A549 (cell line): ENCODE results near the gene C3orf85. TPM values are rescaled to one million over a fixed set of nuclear protein-coding genes. Genes with fewer than 3 reads are reported as not detected.
A peak's percentile ranks its signal among the peaks of the same experiment; 100 is the strongest.

Experiments
- ATAC-seq, 2 experiments: fragments of 200-7000 bp in 1 of 2; fragments of >200 bp in 1 of 2; cut with Nextera tagmentation in 1 of 2; cut with Tn5 transposase in 1 of 2; 3 replicates each; pipeline versions ENCODE4 v1.8.0 to v1.9.1; 2018 to 2020; ENCODE audit warnings: mild to moderate bottlenecking in 1 of 2, moderate library complexity in 1 of 2
- CTCF ChIA-PET: fragments of 300-600 bp; sonication (Branson Sonifier 250); formaldehyde crosslinking; extraction: SDS; loops from one replicate; lab custom pipeline; 2021; ENCODE audit warnings: antibody characterized with exemption, inconsistent platforms; lab: Yijun Ruan, JAX
- POLR2A ChIA-PET: fragments of 350-600 bp; formaldehyde crosslinking; extraction: SDS; loops from one replicate; lab custom pipeline; 2021; ENCODE audit warnings: antibody characterized with exemption, inconsistent platforms; lab: Yijun Ruan, JAX
- DNase-seq, 2 experiments: peaks; one replicate each; pipeline versions ENCODE4 v3.0.0 to v3.0.0-alpha.2; 2011 to 2016; ENCODE audit warnings: low read depth in 1 of 2, low spot score in 1 of 2
- FAIRE-seq: peaks from 2 replicates; lab custom pipeline; 2011; peaks lifted over from hg19 to GRCh38; lab: Jason Lieb, UNC
- H3K27ac ChIP-seq, 2 experiments: fragments of >200 bp; sonication (Bioruptor Twin); formaldehyde crosslinking; 3 replicates each; pipeline ENCODE4 v1.5.1; 2016 to 2017
- H3K4me1 ChIP-seq: fragments of >200 bp; sonication (Bioruptor Twin); formaldehyde crosslinking; 3 replicates; pipeline ENCODE4 v1.6.1; 2016
- H3K4me2 ChIP-seq: fragments of >200 bp; sonication (Bioruptor Twin); formaldehyde crosslinking; 3 replicates; pipeline ENCODE4 v1.6.1; 2016
- H3K4me3 ChIP-seq: fragments of >200 bp; sonication (Bioruptor Twin); formaldehyde crosslinking; 3 replicates; pipeline ENCODE4 v1.5.1; 2016
- H3K9me3 ChIP-seq: fragments of >200 bp; sonication (Bioruptor Twin); formaldehyde crosslinking; 3 replicates; pipeline ENCODE4 v1.6.1; 2016
- CHD2 ChIP-seq: fragments of 150-350 bp; IDR thresholded peaks from 2 replicates; pipeline ENCODE4 v1.6.1; 2014; ENCODE audit warnings: low read length; ENCODE audit not compliant: partially characterized antibody
- CHD4 ChIP-seq: fragments of 200-600 bp; sonication (generic); IDR thresholded peaks from 2 replicates; pipeline ENCODE4 v1.6.1; 2016; ENCODE audit warnings: antibody characterized with exemption, mild to moderate bottlenecking, borderline replicate concordance
- EHF ChIP-seq: fragments of 250-450 bp; sonication (Bioruptor Pico); IDR thresholded peaks from 2 replicates; pipeline ENCODE4 v1.5.0; 2020; ENCODE audit warnings: mild to moderate bottlenecking
- EP300 ChIP-seq, 2 experiments: fragments of >200 bp; sonication (Bioruptor Twin); formaldehyde crosslinking; IDR thresholded peaks; 2 replicates in 1 of 2; 3 replicates in 1 of 2; pipeline ENCODE4 v1.6.1; 2016 to 2017
- ESRRA ChIP-seq: fragments of 150-350 bp; IDR thresholded peaks from 2 replicates; pipeline ENCODE4 v1.6.1; 2014; ENCODE audit warnings: mild to moderate bottlenecking, low read length, borderline replicate concordance
- FOSL2 ChIP-seq, 2 experiments: fragments of 450-650 bp in 1 of 2; fragments of >200 bp in 1 of 2; sonication (Bioruptor Twin) in 1 of 2; formaldehyde crosslinking; IDR thresholded peaks; 2 replicates each; pipeline versions ENCODE4 v1.5.0 to v1.6.1; 2016 to 2020; ENCODE audit warnings: mild to moderate bottlenecking in 1 of 2, moderate library complexity in 1 of 2
- FOXS1 ChIP-seq: fragments of 250-450 bp; sonication (Bioruptor Pico); IDR thresholded peaks from 2 replicates; pipeline ENCODE4 v1.5.0; 2020; ENCODE audit warnings: mild to moderate bottlenecking, moderate library complexity
- GATA3 ChIP-seq: IDR thresholded peaks from 2 replicates; pipeline ENCODE4 v1.6.1; 2012; ENCODE audit warnings: borderline replicate concordance
- HEYL ChIP-seq: fragments of 250-450 bp; sonication (Bioruptor Pico); IDR thresholded peaks from 2 replicates; pipeline ENCODE4 v1.8.0; 2021; ENCODE audit warnings: mild to moderate bottlenecking, moderate library complexity
- HOXB13 ChIP-seq: fragments of 250-450 bp; sonication (Bioruptor Pico); IDR thresholded peaks from 2 replicates; pipeline ENCODE4 v1.5.0; 2020; ENCODE audit warnings: low read depth, mild to moderate bottlenecking, moderate library complexity
- JUNB ChIP-seq: fragments of >200 bp; sonication (Bioruptor Twin); formaldehyde crosslinking; IDR thresholded peaks from 2 replicates; pipeline ENCODE4 v1.6.1; 2016
- KDM5A ChIP-seq: fragments of 200-600 bp; sonication (generic); IDR thresholded peaks from 2 replicates; pipeline ENCODE4 v1.6.1; 2016; ENCODE audit warnings: antibody characterized with exemption, mild to moderate bottlenecking
- NFE2L2 ChIP-seq: fragments of 150-350 bp; conservative IDR thresholded peaks from 2 replicates; pipeline ENCODE4 v1.6.1; 2014; ENCODE audit warnings: low read length
- POLR2AphosphoS2 ChIP-seq: conservative IDR thresholded peaks from 2 replicates; pipeline ENCODE4 v1.6.1; 2012; ENCODE audit warnings: low read length, improper control_type of control experiment, inconsistent platforms
- RAD21 ChIP-seq, 2 experiments: fragments of >200 bp in 1 of 2; sonication (Bioruptor Twin) in 1 of 2; formaldehyde crosslinking in 1 of 2; IDR thresholded peaks in 1 of 2; conservative IDR thresholded peaks in 1 of 2; 2 replicates in 1 of 2; 3 replicates in 1 of 2; pipeline ENCODE4 v1.6.1; 2012 to 2018; ENCODE audit warnings: inconsistent platforms in 1 of 2
- RCOR1 ChIP-seq: fragments of 150-350 bp; IDR thresholded peaks from 2 replicates; pipeline ENCODE4 v1.6.1; 2014; ENCODE audit warnings: antibody characterized with exemption, low read length, low read depth
- RFX5 ChIP-seq: fragments of 450-650 bp; IDR thresholded peaks from 2 replicates; pipeline ENCODE4 v1.7.1; 2014; ENCODE audit warnings: antibody characterized with exemption, mild to moderate bottlenecking, moderate library complexity
- RNF2 ChIP-seq: fragments of 200-600 bp; sonication (generic); IDR thresholded peaks from 2 replicates; pipeline ENCODE4 v1.6.1; 2016; ENCODE audit warnings: low read depth, mild to moderate bottlenecking, antibody characterized with exemption, moderate library complexity, borderline replicate concordance
- SREBF2 ChIP-seq: fragments of 450-650 bp; IDR thresholded peaks from 2 replicates; pipeline ENCODE4 v1.6.1; 2014; ENCODE audit warnings: mild to moderate bottlenecking, moderate library complexity
- ZSCAN20 ChIP-seq: fragments of 250-450 bp; sonication (Bioruptor Pico); IDR thresholded peaks from 2 replicates; pipeline ENCODE4 v1.8.0; 2022; ENCODE audit warnings: mild to moderate bottlenecking, moderate library complexity
- WGBS: methylation state at CpG from one replicate; pipeline ENCODE4 v1.1.6; 2017; ENCODE audit errors: missing lambda C conversion rate; 5-methylcytosine and 5-hydroxymethylcytosine counted together
- polyA plus RNA-seq, 4 experiments: library from polyadenylated mRNA; depleted of rRNA in 3 of 4; stranded (reverse); fragments of >200 nt; fragmentation: RNase III in 1 of 4; extraction: RNeasy Plus Mini Kit Qiagen cat#74134 plus additional on column Dnase treatment in 1 of 4; gene quantifications; 2 replicates in 3 of 4; 3 replicates in 1 of 4; pipeline ENCODE4 v1.2.3, GENCODE V29; 2011 to 2017
- TF ChIP-seq, protein P1 (sequence below): fragments of >200 bp; sonication (Bioruptor Twin); formaldehyde crosslinking; IDR thresholded peaks from 3 replicates; pipeline ENCODE4 v1.6.1; 2016
- TF ChIP-seq, protein P2 (sequence below): IDR thresholded peaks from 2 replicates; pipeline ENCODE4 v1.6.1; 2012
- TF ChIP-seq, protein P3 (sequence below): fragments of >200 bp; sonication (Bioruptor Twin); formaldehyde crosslinking; IDR thresholded peaks from 3 replicates; pipeline ENCODE4 v1.5.1; 2016
- TF ChIP-seq, protein P4 (sequence below): fragments of 250-450 bp; sonication (Bioruptor Pico); IDR thresholded peaks from 2 replicates; pipeline ENCODE4 v1.5.0; 2020; ENCODE audit warnings: low read depth, mild to moderate bottlenecking, moderate library complexity
- TF ChIP-seq, protein P5 (sequence below): fragments of 150-350 bp; IDR thresholded peaks from 2 replicates; pipeline ENCODE4 v1.6.1; 2014; ENCODE audit warnings: low read depth, mild to moderate bottlenecking, low read length

The C3orf85 gene
- polyA plus RNA-seq, 2 of the 4 experiments (the other 2 are of a cell fraction), result not detected

DNA sequence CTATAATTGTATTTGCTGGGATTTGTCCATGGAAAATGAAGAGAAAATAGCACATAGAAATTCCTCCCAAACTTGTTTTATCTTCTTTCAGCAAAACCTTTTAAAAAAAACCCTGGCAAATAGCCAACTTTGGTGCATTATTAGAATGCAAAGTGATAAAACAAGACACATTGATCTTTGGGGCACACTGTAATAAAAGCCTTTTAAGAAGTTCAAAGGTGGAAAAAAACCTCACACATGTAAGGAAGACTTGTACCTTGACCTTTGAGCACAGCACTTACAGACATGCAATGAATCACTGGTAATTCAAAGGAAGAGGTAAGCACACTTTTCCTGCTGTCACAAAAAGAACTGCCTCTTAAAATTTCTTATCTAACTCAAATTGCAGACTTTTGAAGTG lies 10.6 kb upstream of the C3orf85 start:
- FAIRE-seq (no peak), DNase-seq (peak in 1 of 2 experiments; percentile 9), ATAC-seq (no peak)
- TF ChIP-seq, protein P1, sequence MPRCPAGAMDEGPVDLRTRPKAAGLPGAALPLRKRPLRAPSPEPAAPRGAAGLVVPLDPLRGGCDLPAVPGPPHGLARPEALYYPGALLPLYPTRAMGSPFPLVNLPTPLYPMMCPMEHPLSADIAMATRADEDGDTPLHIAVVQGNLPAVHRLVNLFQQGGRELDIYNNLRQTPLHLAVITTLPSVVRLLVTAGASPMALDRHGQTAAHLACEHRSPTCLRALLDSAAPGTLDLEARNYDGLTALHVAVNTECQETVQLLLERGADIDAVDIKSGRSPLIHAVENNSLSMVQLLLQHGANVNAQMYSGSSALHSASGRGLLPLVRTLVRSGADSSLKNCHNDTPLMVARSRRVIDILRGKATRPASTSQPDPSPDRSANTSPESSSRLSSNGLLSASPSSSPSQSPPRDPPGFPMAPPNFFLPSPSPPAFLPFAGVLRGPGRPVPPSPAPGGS, result no peak
- TF ChIP-seq, protein P2, sequence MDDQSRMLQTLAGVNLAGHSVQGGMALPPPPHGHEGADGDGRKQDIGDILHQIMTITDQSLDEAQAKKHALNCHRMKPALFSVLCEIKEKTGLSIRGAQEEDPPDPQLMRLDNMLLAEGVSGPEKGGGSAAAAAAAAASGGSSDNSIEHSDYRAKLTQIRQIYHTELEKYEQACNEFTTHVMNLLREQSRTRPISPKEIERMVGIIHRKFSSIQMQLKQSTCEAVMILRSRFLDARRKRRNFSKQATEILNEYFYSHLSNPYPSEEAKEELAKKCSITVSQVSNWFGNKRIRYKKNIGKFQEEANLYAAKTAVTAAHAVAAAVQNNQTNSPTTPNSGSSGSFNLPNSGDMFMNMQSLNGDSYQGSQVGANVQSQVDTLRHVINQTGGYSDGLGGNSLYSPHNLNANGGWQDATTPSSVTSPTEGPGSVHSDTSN, result no peak
- no peak for TF ChIP-seq EP300 (IDR thresholded peaks at IDR 0.05)
- no peak for TF ChIP-seq JUNB
- TF ChIP-seq RNF2, result no peak
- no peak for TF ChIP-seq EHF (CRISPR knock-in tag)
- TF ChIP-seq FOSL2 (IDR thresholded peaks at IDR 0.05), result no peak
- no peak for TF ChIP-seq FOSL2 (CRISPR knock-in tag; IDR thresholded peaks at IDR 0.05)
- TF ChIP-seq KDM5A, result no peak
- no peak for TF ChIP-seq ESRRA
- no peak for TF ChIP-seq RFX5
- TF ChIP-seq SREBF2, result no peak
- TF ChIP-seq, protein P3, sequence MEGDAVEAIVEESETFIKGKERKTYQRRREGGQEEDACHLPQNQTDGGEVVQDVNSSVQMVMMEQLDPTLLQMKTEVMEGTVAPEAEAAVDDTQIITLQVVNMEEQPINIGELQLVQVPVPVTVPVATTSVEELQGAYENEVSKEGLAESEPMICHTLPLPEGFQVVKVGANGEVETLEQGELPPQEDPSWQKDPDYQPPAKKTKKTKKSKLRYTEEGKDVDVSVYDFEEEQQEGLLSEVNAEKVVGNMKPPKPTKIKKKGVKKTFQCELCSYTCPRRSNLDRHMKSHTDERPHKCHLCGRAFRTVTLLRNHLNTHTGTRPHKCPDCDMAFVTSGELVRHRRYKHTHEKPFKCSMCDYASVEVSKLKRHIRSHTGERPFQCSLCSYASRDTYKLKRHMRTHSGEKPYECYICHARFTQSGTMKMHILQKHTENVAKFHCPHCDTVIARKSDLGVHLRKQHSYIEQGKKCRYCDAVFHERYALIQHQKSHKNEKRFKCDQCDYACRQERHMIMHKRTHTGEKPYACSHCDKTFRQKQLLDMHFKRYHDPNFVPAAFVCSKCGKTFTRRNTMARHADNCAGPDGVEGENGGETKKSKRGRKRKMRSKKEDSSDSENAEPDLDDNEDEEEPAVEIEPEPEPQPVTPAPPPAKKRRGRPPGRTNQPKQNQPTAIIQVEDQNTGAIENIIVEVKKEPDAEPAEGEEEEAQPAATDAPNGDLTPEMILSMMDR, result no peak
- Histone ChIP-seq H3K4me1 (peaks cover 9% of the 10 kb centered on the region; the same call in 2 of the 3 replicates), H3K4me3 (no peak overlapping the region), H3K27ac (no peak overlapping the region), H3K9me3 (no peaks in the 10 kb centered on the region), H3K4me2 (peak overlapping the region; percentile 54)
- CTCF ChIA-PET, result interaction anchor here (0.6 to 1.2 kb wide), 2 partner anchors 10 to 363 kb away, joined by 3 read pairs; no protein-coding TSS in a partner anchor
- POLR2A ChIA-PET, result no interaction called here

DNA sequence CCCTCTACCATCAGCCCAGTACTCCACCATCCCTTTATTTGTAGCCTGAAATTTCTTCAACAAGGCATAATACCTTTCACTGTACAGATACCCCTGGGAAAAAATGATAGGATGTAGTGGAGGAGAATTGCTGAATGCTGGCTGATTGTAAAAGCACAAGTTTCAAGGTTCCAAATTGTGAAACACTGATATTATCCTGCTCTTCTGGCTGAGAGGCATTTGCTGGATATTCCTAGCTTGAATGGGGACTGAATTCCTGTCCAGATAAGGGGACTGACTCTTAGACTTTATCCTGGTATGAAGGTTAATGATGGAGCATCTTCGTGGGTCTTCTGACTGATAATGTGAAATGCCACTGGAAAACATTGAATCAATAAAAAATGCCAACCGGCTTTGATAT lies 9.0 kb upstream of the C3orf85 start:
- ATAC-seq (no peak), FAIRE-seq (no peak), DNase-seq (no peak)
- Histone ChIP-seq H3K4me2 (no peak overlapping the region), H3K4me3 (no peak overlapping the region), H3K9me3 (no peaks in the 10 kb centered on the region), H3K4me1 (peaks cover 11% of the 10 kb centered on the region; the same call in 2 of the 3 replicates), H3K27ac (no peak overlapping the region)
- POLR2A ChIA-PET, result no interaction called here
- WGBS, result 22% methylated on average over 2 of the region's 2 CpGs
- TF ChIP-seq POLR2AphosphoS2 (no peak), ZSCAN20 (no peak), HOXB13 (CRISPR knock-in tag) (no peak), KDM5A (no peak), JUNB (no peak), CHD2 (no peak), RCOR1 (no peak), CHD4 (no peak), NFE2L2 (no peak), FOXS1 (CRISPR knock-in tag) (no peak), RAD21 (conservative IDR thresholded peaks at IDR 0.05 in 1 of 2, IDR thresholded peaks at IDR 0.05 in 1 of 2) (no peak), GATA3 (no peak), HEYL (CRISPR knock-in tag) (no peak)
- TF ChIP-seq, protein P4, sequence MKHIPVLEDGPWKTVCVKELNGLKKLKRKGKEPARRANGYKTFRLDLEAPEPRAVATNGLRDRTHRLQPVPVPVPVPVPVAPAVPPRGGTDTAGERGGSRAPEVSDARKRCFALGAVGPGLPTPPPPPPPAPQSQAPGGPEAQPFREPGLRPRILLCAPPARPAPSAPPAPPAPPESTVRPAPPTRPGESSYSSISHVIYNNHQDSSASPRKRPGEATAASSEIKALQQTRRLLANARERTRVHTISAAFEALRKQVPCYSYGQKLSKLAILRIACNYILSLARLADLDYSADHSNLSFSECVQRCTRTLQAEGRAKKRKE (CRISPR knock-in tag), result no peak
- TF ChIP-seq, protein P5, sequence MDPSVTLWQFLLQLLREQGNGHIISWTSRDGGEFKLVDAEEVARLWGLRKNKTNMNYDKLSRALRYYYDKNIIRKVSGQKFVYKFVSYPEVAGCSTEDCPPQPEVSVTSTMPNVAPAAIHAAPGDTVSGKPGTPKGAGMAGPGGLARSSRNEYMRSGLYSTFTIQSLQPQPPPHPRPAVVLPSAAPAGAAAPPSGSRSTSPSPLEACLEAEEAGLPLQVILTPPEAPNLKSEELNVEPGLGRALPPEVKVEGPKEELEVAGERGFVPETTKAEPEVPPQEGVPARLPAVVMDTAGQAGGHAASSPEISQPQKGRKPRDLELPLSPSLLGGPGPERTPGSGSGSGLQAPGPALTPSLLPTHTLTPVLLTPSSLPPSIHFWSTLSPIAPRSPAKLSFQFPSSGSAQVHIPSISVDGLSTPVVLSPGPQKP, result no peak
- TF ChIP-seq, protein P2, result no peak
- CTCF ChIA-PET, result no interaction called here
